Testis (tissue), 3 donors: Measurements from ENCODE around the gene NFIB. TPM values are rescaled to one million over a fixed set of nuclear protein-coding genes. Genes with fewer than 3 reads are reported as not detected.
A peak's percentile ranks its signal among the peaks of the same experiment; 100 is the strongest.

ENCODE experiments used
- DNase-seq: peaks from one replicate; pipeline ENCODE4 v3.0.0-alpha.2; 2019
- H3K27ac ChIP-seq, 2 donors: fragments of 200-600 bp; sonication (generic); one replicate each; pipeline ENCODE4 v1.5.1; 2019
- H3K27me3 ChIP-seq: fragments of 200-600 bp; sonication (generic); one replicate; pipeline ENCODE4 v1.5.1; 2019
- H3K36me3 ChIP-seq: fragments of 200-600 bp; sonication (generic); one replicate; pipeline ENCODE4 v1.5.1; 2017; ENCODE audit warnings: low read depth; ENCODE audit errors: missing control alignments
- H3K4me1 ChIP-seq: fragments of 200-600 bp; sonication (generic); one replicate; pipeline ENCODE4 v1.5.1; 2019
- H3K4me3 ChIP-seq, 2 donors: fragments of 200-600 bp; sonication (generic); one replicate each; pipeline ENCODE4 v1.5.1; 2017 to 2019
- H3K9me3 ChIP-seq: fragments of 200-600 bp; sonication (generic); one replicate; pipeline ENCODE4 v1.5.1; 2017
- CTCF ChIP-seq, 3 experiments: fragments of 450-650 bp in 2 of 3; fragments of 200-600 bp in 1 of 3; sonication (generic) in 1 of 3; IDR thresholded peaks; one replicate each; pipeline ENCODE4 v1.5.1; 2016 to 2019; ENCODE audit warnings: antibody characterized with exemption in 3 of 3, mild to moderate bottlenecking in 2 of 3, moderate library complexity in 1 of 3
- POLR2A ChIP-seq: fragments of 450-650 bp; IDR thresholded peaks from one replicate; pipeline ENCODE4 v1.6.1; 2017; ENCODE audit warnings: antibody characterized with exemption, mild to moderate bottlenecking, moderate library complexity
- WGBS, 2 donors: methylation state at CpG; one replicate each; pipeline ENCODE4 v1.1.5; 2018; 5-methylcytosine and 5-hydroxymethylcytosine counted together
- intact Hi-C: fragments of 100-400 bp; cut with DNase I; formaldehyde crosslinking; loops from one replicate; pipeline ENCODE4 v1.15.1; 2023; ENCODE audit warnings: low total_unique reads
- polyA plus RNA-seq: library from polyadenylated mRNA; stranded (reverse); fragments of 350-450 nt; fragmentation: Illumina TruSeq; extraction: RNeasy Lipid Tissue Mini Kit (QIAGEN cat#74804); gene quantifications from one replicate; pipeline ENCODE4 v1.2.3, GENCODE V29; 2014; ENCODE audit warnings: low read depth, low replicate concordance; ENCODE audit not compliant: insufficient read depth
- total RNA-seq, 2 donors: library from RNA; depleted of rRNA; stranded (reverse); fragments of >200 nt; gene quantifications; one replicate each; pipeline ENCODE4 v1.2.3, GENCODE V29; 2016

NFIB gene
- total and polyA plus RNA-seq, 3 donors from 2014 or later: 8.4 to 34.7 (median 23.1) TPM

- Histone ChIP-seq H3K27me3 (no peaks in the 10 kb centered on the region), H3K4me1 (peaks cover 3% of the 10 kb centered on the region), H3K4me3 (no peak overlapping the region), H3K27ac (no peak overlapping the region), H3K36me3 (no peaks in the 10 kb centered on the region), H3K9me3 (no peaks in the 10 kb centered on the region)
- no peak for TF ChIP-seq CTCF (IDR thresholded peaks at IDR 0.05)
- no peak for TF ChIP-seq POLR2A
- intact Hi-C loops: no loop called here
- DNase-seq: no peak
Observed at GRCh38 chr9:14258156-14258555, 55.8 kb downstream of the NFIB start.

- Histone ChIP-seq H3K4me3 (no peak overlapping the region), H3K36me3 (no peaks in the 10 kb centered on the region), H3K4me1 (peaks cover 6% of the 10 kb centered on the region), H3K27ac (no peak overlapping the region), H3K9me3 (no peaks in the 10 kb centered on the region), H3K27me3 (no peaks in the 10 kb centered on the region)
- no peak for TF ChIP-seq POLR2A
- TF ChIP-seq CTCF (IDR thresholded peaks at IDR 0.05): no peak
- DNase-seq: no peak
- intact Hi-C loops: no loop called here
- WGBS, 2 donors: 70% methylated on average over 1 of the region's 1 CpG; no CpG with 5 or more reads in 1 of the 2 donors
Observed at GRCh38 chr9:14256588-14256987, 57.4 kb downstream of the NFIB start.

- 32 to 36% methylated on average over 10 of the region's 10 CpGs for WGBS, 2 donors
- H3K4me1 ChIP-seq: peaks cover 3% of the 10 kb centered on the region
- no peak overlapping the region for H3K4me3 ChIP-seq
- H3K36me3 ChIP-seq: no peaks in the 10 kb centered on the region
- H3K9me3 ChIP-seq: no peaks in the 10 kb centered on the region
- H3K27ac ChIP-seq: no peak overlapping the region
- TF ChIP-seq CTCF (IDR thresholded peaks at IDR 0.05) (no peak), POLR2A (no peak)
- peak; percentile 23 for DNase-seq
- intact Hi-C loops: no loop called here
- H3K27me3 ChIP-seq: no peaks in the 10 kb centered on the region
Observed at GRCh38 chr9:14251154-14252071, 62.5 kb downstream of the NFIB start.

DNA sequence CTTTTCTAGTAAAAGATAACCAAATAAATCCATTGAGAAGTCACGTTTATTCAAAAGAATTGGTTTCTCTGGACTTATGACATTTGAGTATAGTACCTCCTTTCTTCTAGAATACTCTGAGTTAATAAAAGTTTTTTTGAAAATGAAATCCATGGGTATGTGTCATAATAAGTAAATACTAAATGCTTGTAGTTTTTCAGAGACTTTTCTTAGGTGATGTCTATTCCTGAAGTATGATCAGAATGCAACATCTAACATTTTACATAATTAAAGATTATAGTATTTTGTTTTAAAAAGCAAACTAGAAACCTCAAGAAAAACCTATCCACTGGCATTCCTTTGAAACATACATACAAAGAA lies 63.2 kb downstream of the NFIB start:
- Histone ChIP-seq H3K4me1 (peaks cover 3% of the 10 kb centered on the region), H3K27ac (no peak overlapping the region), H3K27me3 (no peaks in the 10 kb centered on the region), H3K4me3 (no peak overlapping the region), H3K36me3 (no peaks in the 10 kb centered on the region), H3K9me3 (no peaks in the 10 kb centered on the region)
- intact Hi-C loops: no loop called here
- TF ChIP-seq POLR2A (no peak), CTCF (IDR thresholded peaks at IDR 0.05) (no peak)
- 73 to 84% methylated on average over 1 of the region's 1 CpG for WGBS, 2 donors
- DNase-seq: no peak

GRCh38 chr9:14249527-14249926 lies 64.4 kb downstream of the NFIB start:
- intact Hi-C loops: no loop called here
- H3K36me3 ChIP-seq: no peaks in the 10 kb centered on the region
- H3K27me3 ChIP-seq: no peaks in the 10 kb centered on the region
- no peak overlapping the region for H3K4me3 ChIP-seq
- no peak for DNase-seq
- 89% methylated on average over 2 of the region's 2 CpGs for WGBS, 2 donors
- H3K27ac ChIP-seq: no peak overlapping the region
- no peaks in the 10 kb centered on the region for H3K9me3 ChIP-seq
- no peak for TF ChIP-seq CTCF (IDR thresholded peaks at IDR 0.05)
- TF ChIP-seq POLR2A: no peak
- peaks cover 3% of the 10 kb centered on the region for H3K4me1 ChIP-seq
